Ureter (tissue), 1 donor: ENCODE measurements around the gene FSTL5. TPM values are rescaled to one million over a fixed set of nuclear protein-coding genes. Genes with fewer than 3 reads are reported as not detected.
"Not testable (repeated sequence)": the region's sequence is repeated elsewhere in the genome, so short reads cannot be mapped to it uniquely, and the experiment has no call there.

Experiments used
- DNase-seq: peaks from one replicate; pipeline ENCODE4 v3.0.0-alpha.2; 2020; ENCODE audit warnings: low spot score
- total RNA-seq: library from RNA; stranded (reverse); gene quantifications from one replicate; pipeline ENCODE4 v1.2.4, GENCODE V29; 2023
- donor health status: DM: yes; HTN: yes; CAD: no.

The FSTL5 gene
- total RNA-seq, result not detected

DNA sequence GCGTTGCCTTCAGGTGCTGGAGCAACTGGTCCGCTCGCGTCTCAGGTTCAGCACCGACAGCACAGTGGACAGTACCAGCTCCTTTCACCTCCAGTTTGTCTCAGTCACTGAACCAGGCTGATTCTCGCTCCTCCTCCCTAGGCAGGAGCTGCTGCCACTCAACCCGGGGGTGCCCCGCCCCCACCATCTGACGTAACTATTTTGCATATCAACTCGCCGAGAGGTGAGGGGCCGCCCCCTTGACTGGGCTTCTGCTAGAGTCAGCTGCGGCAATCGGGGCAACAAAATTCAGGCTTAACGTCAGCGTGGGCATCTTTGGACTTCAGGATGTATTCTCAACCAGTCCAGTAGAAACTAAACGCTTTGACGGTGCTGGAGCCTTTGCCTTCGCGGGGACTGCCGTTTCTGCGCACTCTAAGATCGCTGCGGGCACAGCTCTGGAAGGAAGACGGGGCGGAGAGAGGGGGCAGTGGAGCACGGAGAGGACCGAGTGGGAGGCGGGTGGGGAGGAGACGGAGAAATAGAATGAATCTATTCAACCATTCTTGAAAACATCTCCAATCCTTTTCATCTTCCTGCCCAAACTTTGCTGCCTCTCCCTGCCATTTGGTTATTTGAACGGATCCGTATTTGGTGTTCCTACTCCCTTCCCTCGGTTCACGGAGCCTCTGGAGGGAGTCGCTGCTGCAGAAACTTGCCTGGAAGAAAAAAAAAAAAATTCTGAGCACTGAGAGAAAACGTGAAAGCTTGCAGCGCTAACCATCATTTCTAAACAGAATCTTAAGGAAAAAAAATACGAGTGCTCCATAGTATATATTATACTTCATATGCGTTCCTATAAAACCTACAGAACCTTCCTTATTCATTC, at the start of gene FSTL5:
FSTL5 (minus strand) TSS at position 109 of the 868 bp plus-strand sequence. CDS start 52,604 bp downstream, outside the sequence.
- peak; percentile 45 for DNase-seq

DNA sequence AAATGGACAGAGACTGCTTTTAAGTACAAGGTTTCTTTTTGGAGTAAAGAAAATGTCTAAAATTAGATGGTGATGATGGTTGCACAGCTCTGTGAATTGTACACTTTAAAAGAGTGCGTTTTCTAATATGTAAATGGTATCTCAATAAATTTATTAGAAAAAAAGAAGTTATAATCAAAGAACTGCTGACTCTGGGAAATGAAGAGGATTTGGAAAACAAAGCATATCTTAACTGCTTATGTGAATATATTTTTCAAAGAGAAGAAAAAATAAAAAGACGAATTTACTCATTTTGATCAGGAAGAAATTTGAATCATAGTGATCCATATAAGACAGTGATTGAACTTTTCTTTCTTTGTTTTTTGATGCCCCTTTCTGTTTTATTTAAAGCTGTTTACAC, 45.9 kb upstream of the FSTL5 start:
- DNase-seq, result no peak

GRCh38 chr4:162203478-162203877, 39.7 kb upstream of the FSTL5 start:
- not testable (repeated sequence) for DNase-seq

- no peak for DNase-seq
Measured at GRCh38 chr4:162201673-162202072, 37.9 kb upstream of the FSTL5 start.

DNA sequence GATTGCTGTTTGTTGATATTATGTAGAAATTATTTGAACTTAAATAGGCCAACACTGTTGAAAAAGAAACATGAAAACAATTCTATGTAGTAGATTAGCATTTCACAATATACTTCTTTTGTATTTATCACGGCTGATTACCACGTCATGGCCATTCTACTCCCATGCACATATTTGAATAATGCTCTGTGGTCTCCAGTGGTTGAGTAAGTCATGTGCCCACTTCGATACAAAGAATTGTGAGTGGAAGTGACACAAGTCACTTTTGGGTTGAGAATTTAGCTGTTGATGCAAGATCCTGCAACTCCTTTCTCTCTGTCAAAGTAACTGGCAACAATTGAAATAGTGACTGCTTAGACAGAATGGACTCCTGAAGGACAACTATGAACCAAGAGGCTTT, 6.7 kb upstream of the FSTL5 start:
- no peak for DNase-seq

DNA sequence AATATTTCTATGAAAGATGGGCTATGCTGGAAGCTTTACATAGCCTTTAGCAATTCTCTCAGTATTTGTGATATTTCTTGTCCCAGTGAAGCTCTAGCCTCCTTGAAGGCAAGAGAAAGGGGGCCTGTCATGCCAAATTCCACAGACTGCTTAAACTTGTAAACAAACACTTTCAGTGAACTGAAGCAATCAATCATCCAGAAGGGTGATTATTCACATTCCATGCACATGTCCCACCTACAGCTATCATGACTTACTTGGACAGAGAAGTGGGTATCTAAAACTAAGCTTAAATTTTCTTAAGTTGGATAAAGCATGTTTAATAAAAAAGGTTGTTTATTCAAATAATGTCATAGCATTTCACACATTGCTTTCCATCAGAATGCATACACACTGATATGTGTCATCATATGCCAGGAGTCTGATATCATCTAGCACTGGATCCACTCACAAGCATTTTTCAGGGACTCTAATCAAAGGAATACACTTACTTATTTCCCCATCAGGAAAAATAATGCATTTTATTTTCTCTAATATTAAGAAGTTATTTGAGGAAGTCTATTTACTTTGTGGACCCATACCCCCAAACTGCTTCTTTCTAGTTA, 1.2 kb upstream of the FSTL5 start:
- no peak for DNase-seq

DNA sequence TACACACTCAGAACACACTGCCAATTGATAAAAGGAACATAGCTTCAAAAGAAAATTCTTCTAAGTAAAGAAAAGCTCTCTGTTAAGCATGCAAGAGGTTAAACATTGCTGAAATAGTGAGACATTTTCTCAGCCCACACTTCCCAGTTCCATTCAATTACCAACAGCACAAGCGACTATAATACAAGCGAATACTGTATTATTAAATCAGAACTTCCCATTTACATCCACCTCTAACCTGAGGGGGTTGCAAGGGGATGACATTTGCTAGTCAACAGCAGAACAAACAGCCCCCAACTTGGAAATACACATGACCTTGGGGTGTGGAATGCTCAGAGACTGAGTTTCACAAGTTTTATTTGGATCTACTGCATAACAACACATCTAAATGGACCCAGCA, 1.1 kb downstream of the FSTL5 start:
- DNase-seq, result no peak

- DNase-seq, result no peak
Measured at GRCh38 chr4:162157241-162157640, 6.6 kb downstream of the FSTL5 start.

GRCh38 chr4:162154862-162155540, 8.8 kb downstream of the FSTL5 start:
- no peak for DNase-seq

- DNase-seq, result no peak
Measured at GRCh38 chr4:162151850-162152249, 11.9 kb downstream of the FSTL5 start.

DNA sequence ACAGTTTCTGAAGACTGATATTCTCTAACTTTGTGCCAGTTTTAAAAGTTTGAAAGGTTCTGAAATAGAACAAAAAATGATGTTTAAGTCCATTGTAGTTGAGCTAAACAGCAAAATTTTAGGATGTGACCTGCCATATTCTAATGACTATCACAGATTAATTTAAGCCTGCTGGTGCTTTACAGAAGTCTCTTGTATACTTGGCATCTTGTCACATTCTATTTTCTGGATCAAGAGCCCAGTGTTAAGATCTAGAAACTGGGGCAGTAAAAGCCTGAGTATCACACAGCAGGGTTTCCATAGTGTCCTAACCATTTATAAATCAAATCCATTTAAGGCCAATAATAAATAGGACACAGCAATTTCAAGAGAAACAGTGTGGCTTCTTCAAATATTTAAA, 12.4 kb downstream of the FSTL5 start:
- no peak for DNase-seq

GRCh38 chr4:162149644-162150043, 14.2 kb downstream of the FSTL5 start:
- no peak for DNase-seq

- no peak for DNase-seq
Measured at GRCh38 chr4:162140051-162140683, 23.6 kb downstream of the FSTL5 start.

GRCh38 chr4:162139412-162139811, 24.4 kb downstream of the FSTL5 start:
- no peak for DNase-seq

GRCh38 chr4:162131256-162131655, 32.5 kb downstream of the FSTL5 start:
- no peak for DNase-seq

GRCh38 chr4:162126729-162127128, 37.1 kb downstream of the FSTL5 start:
- DNase-seq, result no peak

GRCh38 chr4:162117051-162117450, 46.7 kb downstream of the FSTL5 start:
- DNase-seq, result no peak

DNA sequence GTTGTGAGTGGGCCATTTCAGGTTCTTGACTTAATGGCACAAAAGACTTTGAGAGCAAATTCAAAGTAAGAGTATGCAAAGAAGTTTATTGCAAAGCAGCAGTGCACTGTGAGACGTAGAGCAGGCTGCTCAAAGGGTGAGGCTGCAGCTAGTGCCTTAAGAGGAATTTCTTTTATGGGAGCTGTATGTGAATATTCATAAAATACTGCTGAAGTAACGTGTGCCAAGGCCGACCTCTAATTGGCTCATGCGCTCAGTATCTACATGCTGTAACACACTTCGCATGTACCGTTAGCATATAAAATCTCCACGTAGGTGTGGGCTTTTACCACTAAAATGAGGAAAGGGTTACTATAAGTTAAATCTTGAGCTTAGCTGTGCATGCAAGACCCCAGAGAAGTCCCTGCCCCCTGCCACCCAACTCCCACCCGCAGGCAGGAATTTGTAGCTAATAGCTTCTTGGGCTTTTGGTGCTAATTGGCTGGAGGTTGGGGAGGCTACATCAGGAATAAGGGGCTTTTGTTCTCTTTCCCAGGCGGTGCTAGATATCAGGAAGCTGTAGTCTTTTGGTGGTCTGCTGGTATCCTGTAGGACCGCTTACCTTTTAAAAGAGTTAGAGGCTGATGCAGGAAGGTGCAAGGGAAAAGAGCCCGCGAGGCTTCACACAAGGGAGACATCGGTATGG, 47.6 kb downstream of the FSTL5 start:
- no peak for DNase-seq

DNA sequence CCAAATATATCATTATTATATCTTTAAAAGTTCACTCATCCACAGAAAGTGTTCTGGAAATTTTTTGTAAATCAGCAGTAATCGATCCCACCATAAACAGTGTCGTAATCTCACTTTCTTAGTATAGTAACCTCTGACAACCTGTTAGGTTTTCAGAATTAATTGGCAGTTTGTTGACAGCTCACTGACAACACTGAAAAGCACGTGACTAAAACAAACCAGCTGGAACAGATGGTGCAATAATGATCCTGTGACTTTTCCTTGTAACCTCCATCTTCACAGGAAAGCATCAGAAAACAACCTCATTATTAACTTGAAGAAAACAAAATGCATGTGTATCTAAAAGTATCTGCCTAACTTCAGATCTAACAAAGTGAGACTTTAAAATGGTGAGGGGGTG, 48.5 kb downstream of the FSTL5 start:
- DNase-seq, result no peak

- DNase-seq, result no peak
Measured at GRCh38 chr4:162111078-162111477, 52.7 kb downstream of the FSTL5 start.

DNA sequence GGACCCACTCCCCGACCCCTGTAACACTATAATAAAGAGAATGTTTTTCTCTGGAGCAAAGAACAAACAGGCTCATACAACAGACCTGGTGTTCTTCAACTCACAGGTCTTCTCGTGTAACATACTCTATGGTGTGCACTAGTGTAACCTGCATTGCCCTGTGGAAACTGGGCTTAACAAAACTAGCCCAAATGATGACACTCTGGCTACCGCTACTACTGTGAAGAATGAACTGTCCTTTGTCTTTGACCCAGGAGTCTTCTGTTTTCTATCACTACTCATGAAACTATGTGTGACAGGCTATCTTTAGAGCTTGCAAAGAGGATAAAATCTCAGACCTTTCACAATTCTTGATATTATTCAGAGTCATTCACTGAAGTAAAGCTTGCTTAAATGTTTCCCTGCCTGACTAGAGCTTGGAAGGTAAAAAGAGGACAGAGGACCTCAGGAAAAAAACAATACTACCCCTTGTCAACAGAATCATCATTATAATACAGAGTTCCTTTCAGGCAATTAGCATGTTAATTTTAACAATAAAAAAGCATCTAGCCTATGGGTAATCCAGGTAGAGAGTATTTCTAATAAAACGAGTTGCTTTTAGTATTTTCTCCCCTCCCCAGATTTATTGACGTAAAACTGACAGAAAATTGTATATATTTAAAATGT, 59.2 kb downstream of the FSTL5 start:
- no peak for DNase-seq
